ENCODE data around the gene BOD1L1.

BOD1L1 gene

DNA sequence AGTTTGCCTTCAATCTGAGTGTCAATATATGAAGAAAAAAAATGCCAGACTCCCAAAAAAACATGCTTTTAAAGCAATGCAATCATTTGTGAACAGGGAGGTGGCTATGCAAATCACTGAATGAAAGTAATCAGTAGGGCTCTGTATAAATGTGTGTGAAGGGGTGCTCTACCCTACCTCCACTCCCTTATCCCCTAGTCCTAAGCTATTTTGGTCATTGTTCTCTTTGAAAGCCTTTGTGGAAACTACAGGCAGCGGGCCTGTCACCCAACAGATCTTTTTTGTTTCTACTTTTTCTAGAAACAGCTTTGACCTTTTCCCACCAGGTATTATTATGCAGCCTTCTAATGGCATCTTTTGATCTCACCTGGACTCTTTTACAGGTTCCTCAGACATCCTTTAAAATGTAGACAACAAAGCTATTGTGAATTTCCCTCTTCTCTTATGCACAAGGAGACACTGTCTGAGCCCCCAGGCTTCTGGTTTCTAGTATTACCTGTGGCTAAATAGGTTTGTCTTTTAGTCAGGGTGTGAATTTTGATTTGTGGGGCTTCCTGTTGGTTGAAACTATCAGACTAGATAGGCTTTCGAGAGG, 9.2 kb downstream of the BOD1L1 start:
- H3K4me3 ChIP-seq (ENCODE audit: low read depth, low read length): no peak overlapping the region
- no peak for DNase-seq (ENCODE audit: low read depth)
- TF ChIP-seq, protein P1, sequence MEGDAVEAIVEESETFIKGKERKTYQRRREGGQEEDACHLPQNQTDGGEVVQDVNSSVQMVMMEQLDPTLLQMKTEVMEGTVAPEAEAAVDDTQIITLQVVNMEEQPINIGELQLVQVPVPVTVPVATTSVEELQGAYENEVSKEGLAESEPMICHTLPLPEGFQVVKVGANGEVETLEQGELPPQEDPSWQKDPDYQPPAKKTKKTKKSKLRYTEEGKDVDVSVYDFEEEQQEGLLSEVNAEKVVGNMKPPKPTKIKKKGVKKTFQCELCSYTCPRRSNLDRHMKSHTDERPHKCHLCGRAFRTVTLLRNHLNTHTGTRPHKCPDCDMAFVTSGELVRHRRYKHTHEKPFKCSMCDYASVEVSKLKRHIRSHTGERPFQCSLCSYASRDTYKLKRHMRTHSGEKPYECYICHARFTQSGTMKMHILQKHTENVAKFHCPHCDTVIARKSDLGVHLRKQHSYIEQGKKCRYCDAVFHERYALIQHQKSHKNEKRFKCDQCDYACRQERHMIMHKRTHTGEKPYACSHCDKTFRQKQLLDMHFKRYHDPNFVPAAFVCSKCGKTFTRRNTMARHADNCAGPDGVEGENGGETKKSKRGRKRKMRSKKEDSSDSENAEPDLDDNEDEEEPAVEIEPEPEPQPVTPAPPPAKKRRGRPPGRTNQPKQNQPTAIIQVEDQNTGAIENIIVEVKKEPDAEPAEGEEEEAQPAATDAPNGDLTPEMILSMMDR (conservative IDR thresholded peaks at IDR 0.05; ENCODE audit: low read depth, low read length): no peak

DNA sequence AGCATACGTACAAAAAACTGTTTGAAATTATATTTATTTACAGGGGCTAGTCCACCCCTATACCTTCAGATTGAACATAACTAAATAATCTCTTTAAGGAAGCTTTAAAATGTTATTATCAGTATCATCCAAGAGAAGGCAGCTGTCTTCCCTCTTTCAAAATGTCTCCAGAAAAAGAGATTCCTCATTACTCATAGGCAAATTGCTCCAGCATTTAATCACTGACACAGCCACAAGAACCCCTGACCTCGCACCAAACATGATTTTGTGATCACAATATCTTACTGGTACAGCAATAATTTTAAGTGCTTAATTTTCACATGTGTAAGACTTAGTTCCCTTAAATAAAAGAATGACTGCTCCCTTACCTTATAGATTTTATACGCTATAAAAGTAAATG, 9.7 kb downstream of the BOD1L1 start:
- DNase-seq (ENCODE audit: low read depth): no peak
- TF ChIP-seq, protein P1 (conservative IDR thresholded peaks at IDR 0.05; ENCODE audit: low read depth, low read length): no peak
- H3K4me3 ChIP-seq (ENCODE audit: low read depth, low read length): no peak overlapping the region

DNA sequence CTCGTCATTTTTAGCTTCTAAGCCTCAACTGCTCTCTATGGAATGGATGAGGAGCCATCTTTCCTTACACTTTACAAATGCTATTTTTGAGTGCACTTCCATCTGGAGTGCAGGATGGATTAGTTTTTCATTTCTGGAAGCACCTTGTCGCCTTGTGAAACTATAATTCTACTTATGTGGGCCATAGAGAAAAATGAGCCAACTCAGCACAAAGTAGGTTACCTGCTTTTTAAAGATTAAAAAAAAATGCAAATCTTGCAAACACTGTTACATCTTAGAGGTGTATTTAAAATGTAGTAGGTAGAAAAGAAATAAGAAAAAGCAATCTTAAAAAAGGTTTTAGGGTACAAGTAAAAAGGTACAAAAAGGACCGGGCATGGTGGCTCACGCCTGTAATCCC, 10.9 kb downstream of the BOD1L1 start:
- TF ChIP-seq, protein P1 (conservative IDR thresholded peaks at IDR 0.05; ENCODE audit: low read depth, low read length): no peak
- no peak for DNase-seq (ENCODE audit: low read depth)
- H3K4me3 ChIP-seq (ENCODE audit: low read depth, low read length): no peak overlapping the region

DNA sequence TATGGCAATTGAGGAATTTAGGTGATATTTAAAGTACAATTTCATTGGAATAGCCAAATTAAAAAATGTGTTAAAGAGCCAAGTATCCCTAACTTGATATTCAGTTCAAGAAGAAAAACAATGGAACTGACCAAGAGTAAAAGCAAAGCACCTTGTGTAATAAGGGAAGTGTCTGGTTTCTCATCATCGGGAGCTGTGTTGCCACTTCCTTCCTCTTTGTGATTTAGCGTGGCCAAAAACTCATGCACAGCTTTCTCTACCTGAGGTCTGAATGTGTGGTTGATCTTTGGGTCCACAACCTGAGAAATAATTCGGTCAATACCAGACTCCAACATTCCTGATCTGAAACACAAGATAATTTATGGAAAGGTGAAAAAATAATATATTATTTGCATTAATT, 12.4 kb downstream of the BOD1L1 start:
- no peak overlapping the region for H3K4me3 ChIP-seq (ENCODE audit: low read depth, low read length)
- DNase-seq (ENCODE audit: low read depth): no peak
- TF ChIP-seq, protein P1 (conservative IDR thresholded peaks at IDR 0.05; ENCODE audit: low read depth, low read length): no peak

DNA sequence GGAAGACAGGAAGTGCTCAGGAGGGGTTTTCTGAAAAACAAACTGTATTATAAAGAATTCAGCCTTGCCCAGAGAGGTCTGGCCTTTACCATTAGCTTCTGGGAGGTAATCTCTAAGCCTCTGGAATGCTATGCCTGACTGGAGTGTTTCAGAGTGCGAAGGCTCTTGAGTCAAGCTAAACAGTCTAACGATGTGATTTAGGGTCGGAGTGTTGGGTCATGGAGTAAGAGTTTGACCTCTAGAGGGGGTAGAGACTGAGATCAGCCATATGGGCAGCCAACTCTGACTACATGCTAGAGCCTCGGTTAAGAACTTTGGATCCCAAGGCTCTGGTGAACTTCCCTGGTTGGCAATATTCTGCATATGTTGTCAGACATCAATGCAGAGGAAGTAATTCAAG, 15.0 kb downstream of the BOD1L1 start:
- no peak overlapping the region for H3K4me3 ChIP-seq (ENCODE audit: low read depth, low read length)
- DNase-seq (ENCODE audit: low read depth): peak; percentile 46
- TF ChIP-seq, protein P1 (conservative IDR thresholded peaks at IDR 0.05; ENCODE audit: low read depth, low read length): no peak

DNA sequence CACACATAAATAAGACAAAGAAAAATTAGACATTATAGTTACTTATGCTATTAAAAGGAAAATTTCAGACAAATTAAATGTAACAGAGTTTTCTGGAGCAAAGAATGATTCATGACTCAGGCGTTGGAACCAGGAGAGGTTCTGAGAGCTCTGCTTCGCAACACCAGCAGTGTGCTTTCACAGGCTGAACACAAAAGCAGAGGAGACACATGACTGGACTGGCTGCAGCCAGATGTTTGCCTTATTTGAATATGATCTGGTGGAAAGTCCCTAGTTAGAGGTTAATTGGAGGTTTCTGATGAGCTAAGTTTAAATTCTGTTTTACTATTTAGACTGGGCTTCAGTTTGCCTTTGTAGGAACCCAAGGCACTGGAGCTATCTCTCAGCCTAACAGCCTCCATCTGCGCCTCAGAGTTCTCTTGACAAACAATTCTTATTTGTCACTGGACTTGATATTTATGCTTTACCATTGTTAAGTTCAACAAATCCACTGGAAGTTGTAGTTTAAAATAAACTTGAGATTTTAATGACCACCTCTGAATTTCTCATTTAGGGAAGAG, 16.2 kb downstream of the BOD1L1 start:
- TF ChIP-seq, protein P1 (conservative IDR thresholded peaks at IDR 0.05; ENCODE audit: low read depth, low read length): no peak
- H3K4me3 ChIP-seq (ENCODE audit: low read depth, low read length): no peak overlapping the region
- peak; percentile 93 for DNase-seq (ENCODE audit: low read depth)

DNA sequence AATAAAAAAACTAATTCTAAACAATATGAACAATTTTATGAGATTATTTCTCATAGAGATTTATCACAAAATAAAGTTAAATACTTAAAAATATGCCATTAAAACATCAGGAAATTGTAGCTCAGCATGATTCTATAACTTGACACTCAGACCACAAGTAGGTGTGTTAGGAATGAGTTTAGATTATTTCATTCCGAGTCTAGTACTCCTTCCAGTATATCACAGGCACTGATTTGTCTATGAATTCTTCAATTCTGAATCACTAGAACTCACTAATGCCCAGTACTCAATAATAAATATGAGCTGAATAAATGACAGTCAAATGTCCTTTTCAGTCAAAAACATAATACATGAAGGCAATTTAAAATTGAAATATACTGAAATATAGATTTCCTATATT, 22.2 kb downstream of the BOD1L1 start:
- TF ChIP-seq, protein P1 (conservative IDR thresholded peaks at IDR 0.05; ENCODE audit: low read depth, low read length): no peak

More for the DNA sequence above, 22.2 kb downstream of the BOD1L1 start:
- DNase-seq (ENCODE audit: low read depth): peak; percentile 20
- no peak overlapping the region for H3K4me3 ChIP-seq (ENCODE audit: low read depth, low read length)
